Measurements from ENCODE around the gene TRIO. TPM values are rescaled to one million over a fixed set of nuclear protein-coding genes. Genes with fewer than 3 reads are reported as not detected.
A peak's percentile ranks its signal among the peaks of the same experiment; 100 is the strongest.

Gene TRIO
- total and polyA plus RNA-seq, 2 donors (not counting 3 experiments of a cell fraction or from before 2014, with no cell fraction given): 82.9 to 248 TPM

GRCh38 chr5:14420101-14420811, 277.1 kb downstream of the TRIO start:
- H3K27me3 ChIP-seq (ENCODE audit: control insufficient read depth in 2 of 2, insufficient read depth in 2 of 2, low read length in 2 of 2): no peaks in the 10 kb centered on the region
- dilution Hi-C loops (cut with MboI; ENCODE audit: extremely low pct_ligation_motif_present, low sequenced_read_pairs): no loop called here
- intact Hi-C loops (cut with micrococcal nuclease): no loop called here
- no peak overlapping the region for H3K4me3 ChIP-seq (replicated peaks in 1 of 3; ENCODE audit: insufficient read depth in 1 of 3, low read depth in 1 of 3, low read length in 3 of 3)
- peaks cover 16% of the 10 kb centered on the region for H3K79me2 ChIP-seq (ENCODE audit: control insufficient read depth, insufficient read depth, low read length)
- peaks cover 7 to 21% of the 10 kb centered on the region in 2 experiments for H3K36me3 ChIP-seq (ENCODE audit: control insufficient read depth in 2 of 2, extremely low read depth in 1 of 2, insufficient read depth in 2 of 2, low read length in 2 of 2)
- POLR2A ChIA-PET: no interaction called here
- H3K9ac ChIP-seq (replicated peaks; ENCODE audit: extremely low read depth, insufficient read depth, low read length): no peak overlapping the region
- TF ChIP-seq CTCF (IDR thresholded peaks at IDR 0.05; ENCODE audit: extremely low read depth in 1 of 2, insufficient read depth in 1 of 2, low read depth in 1 of 2, low read length in 2 of 2): no peak
- no peak for TF ChIP-seq FOS (IDR thresholded peaks at IDR 0.05; ENCODE audit: borderline replicate concordance, insufficient read depth, low read length)
- H4K20me1 ChIP-seq (replicated peaks; ENCODE audit: control insufficient read depth, extremely low read depth, insufficient read depth, low read length): no peaks in the 10 kb centered on the region
- H3K4me2 ChIP-seq (ENCODE audit: insufficient read depth, low read length): no peak overlapping the region
- no peaks in the 10 kb centered on the region for H3K9me1 ChIP-seq (replicated peaks; ENCODE audit: control insufficient read depth, extremely low read depth, insufficient read depth, low read length)
- no peak for DNase-seq (ENCODE audit: low read depth, low spot score)
- no peaks in the 10 kb centered on the region for H3K9me3 ChIP-seq (replicated peaks; ENCODE audit: control insufficient read depth, insufficient read depth, low read length)
- FAIRE-seq: peak; percentile 47
- no peak overlapping the region for H3K27ac ChIP-seq (ENCODE audit: insufficient read depth, low read depth, low read length)
- no peak overlapping the region for H2AFZ ChIP-seq (ENCODE audit: low read depth, low read length)
- BruUV-seq (replicated peaks): no TSS peak
- peaks cover 4% of the 10 kb centered on the region for H3K4me1 ChIP-seq (ENCODE audit: control insufficient read depth, extremely low read depth, insufficient read depth, low read length)
- CTCF ChIA-PET: no interaction called here

GRCh38 chr5:14421851-14422250, 278.7 kb downstream of the TRIO start:
- Histone ChIP-seq H3K9me3 (replicated peaks; ENCODE audit: control insufficient read depth, insufficient read depth, low read length) (no peaks in the 10 kb centered on the region), H3K27me3 (ENCODE audit: control insufficient read depth in 2 of 2, insufficient read depth in 2 of 2, low read length in 2 of 2) (no peaks in the 10 kb centered on the region), H2AFZ (ENCODE audit: low read depth, low read length) (no peak overlapping the region), H3K4me2 (ENCODE audit: insufficient read depth, low read length) (no peak overlapping the region), H3K79me2 (ENCODE audit: control insufficient read depth, insufficient read depth, low read length) (peaks cover 17% of the 10 kb centered on the region), H3K4me1 (ENCODE audit: control insufficient read depth, extremely low read depth, insufficient read depth, low read length) (peaks cover 4% of the 10 kb centered on the region), H3K36me3 (ENCODE audit: control insufficient read depth in 2 of 2, extremely low read depth in 1 of 2, insufficient read depth in 2 of 2, low read length in 2 of 2) (peaks cover 4 to 21% of the 10 kb centered on the region in 2 experiments), H3K4me3 (replicated peaks in 1 of 3; ENCODE audit: insufficient read depth in 1 of 3, low read depth in 1 of 3, low read length in 3 of 3) (no peak overlapping the region), H3K9ac (replicated peaks; ENCODE audit: extremely low read depth, insufficient read depth, low read length) (no peak overlapping the region), H3K9me1 (replicated peaks; ENCODE audit: control insufficient read depth, extremely low read depth, insufficient read depth, low read length) (no peaks in the 10 kb centered on the region), H3K27ac (ENCODE audit: insufficient read depth, low read depth, low read length) (no peak overlapping the region), H4K20me1 (replicated peaks; ENCODE audit: control insufficient read depth, extremely low read depth, insufficient read depth, low read length) (no peaks in the 10 kb centered on the region)
- intact Hi-C loops (cut with micrococcal nuclease) (loop anchor here (2.0 kb wide), 1 partner anchor 77 kb away; no protein-coding TSS in a partner anchor), dilution Hi-C loops (cut with MboI; ENCODE audit: extremely low pct_ligation_motif_present, low sequenced_read_pairs) (no loop called here)
- POLR2A ChIA-PET: no interaction called here
- DNase-seq (ENCODE audit: low read depth, low spot score) (no peak), FAIRE-seq (no peak)
- CTCF ChIA-PET: interaction anchor here (0.8 to 2.0 kb wide), 2 partner anchors 9 to 227 kb away, joined by 3 to 5 read pairs; no protein-coding TSS in a partner anchor
- BruUV-seq (replicated peaks): no TSS peak
- TF ChIP-seq CTCF (IDR thresholded peaks at IDR 0.05; ENCODE audit: extremely low read depth in 1 of 2, insufficient read depth in 1 of 2, low read depth in 1 of 2, low read length in 2 of 2) (no peak), GATA2 (IDR thresholded peaks at IDR 0.05; ENCODE audit: insufficient read depth, insufficient read length, low read depth, low read length) (no peak), JUN (IDR thresholded peaks at IDR 0.05; ENCODE audit: borderline replicate concordance, insufficient read depth, insufficient read length, low read depth) (no peak), POLR2A (IDR thresholded peaks at IDR 0.05; ENCODE audit: low read depth, low read length) (no peak), FOS (IDR thresholded peaks at IDR 0.05; ENCODE audit: borderline replicate concordance, insufficient read depth, low read length) (no peak), MYC (IDR thresholded peaks at IDR 0.05; ENCODE audit: low read depth, low read length) (no peak), EZH2 (IDR thresholded peaks at IDR 0.05; ENCODE audit: borderline replicate concordance, low read depth, low read length, severe bottlenecking) (no peak), POLR2AphosphoS5 (IDR thresholded peaks at IDR 0.05; ENCODE audit: insufficient read depth, low read depth, low read length) (no peak), MAX (IDR thresholded peaks at IDR 0.05; ENCODE audit: insufficient read depth, insufficient read length) (no peak)
